GM12864 (cell line): ENCODE data around the gene GIPC2.
A peak's percentile ranks its signal among the peaks of the same experiment; 100 is the strongest.

Experiments
- DNase-seq: peaks from one replicate; pipeline ENCODE4 v3.0.0-alpha.2; 2011; ENCODE audit warnings: low read depth
- H3K4me3 ChIP-seq: 2 replicates; pipeline ENCODE4 v1.5.1; 2011; ENCODE audit warnings: mild to moderate bottlenecking, low read depth, low read length, control low read depth
- TF ChIP-seq, protein P1 (sequence below): IDR thresholded peaks from 2 replicates; pipeline ENCODE4 v1.5.1; 2011; ENCODE audit warnings: low read depth, mild to moderate bottlenecking, moderate library complexity, low read length, control low read depth, inconsistent platforms; ENCODE audit errors: missing control alignments

Gene GIPC2

DNA sequence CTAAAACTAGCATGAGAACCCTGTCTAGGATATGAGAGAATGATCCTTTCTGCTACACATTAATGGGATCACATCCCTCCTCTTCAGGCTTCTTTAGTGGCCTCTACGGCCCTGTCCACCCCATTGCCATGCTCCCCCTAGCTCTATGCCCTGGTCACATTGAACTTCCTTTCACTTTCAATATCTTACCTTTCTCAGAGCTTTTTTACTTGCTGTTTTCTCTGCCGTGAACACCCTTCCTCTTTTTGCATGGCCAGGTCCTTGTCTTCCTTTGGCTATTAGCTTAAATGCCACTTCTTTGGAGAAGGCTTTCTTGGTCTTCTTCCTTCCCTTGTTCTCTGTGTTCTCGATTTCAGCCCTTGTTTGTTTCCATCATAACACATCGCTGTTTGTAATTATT lies 97.4 kb downstream of the GIPC2 start:
- DNase-seq = peak; percentile 40
- TF ChIP-seq, protein P1, sequence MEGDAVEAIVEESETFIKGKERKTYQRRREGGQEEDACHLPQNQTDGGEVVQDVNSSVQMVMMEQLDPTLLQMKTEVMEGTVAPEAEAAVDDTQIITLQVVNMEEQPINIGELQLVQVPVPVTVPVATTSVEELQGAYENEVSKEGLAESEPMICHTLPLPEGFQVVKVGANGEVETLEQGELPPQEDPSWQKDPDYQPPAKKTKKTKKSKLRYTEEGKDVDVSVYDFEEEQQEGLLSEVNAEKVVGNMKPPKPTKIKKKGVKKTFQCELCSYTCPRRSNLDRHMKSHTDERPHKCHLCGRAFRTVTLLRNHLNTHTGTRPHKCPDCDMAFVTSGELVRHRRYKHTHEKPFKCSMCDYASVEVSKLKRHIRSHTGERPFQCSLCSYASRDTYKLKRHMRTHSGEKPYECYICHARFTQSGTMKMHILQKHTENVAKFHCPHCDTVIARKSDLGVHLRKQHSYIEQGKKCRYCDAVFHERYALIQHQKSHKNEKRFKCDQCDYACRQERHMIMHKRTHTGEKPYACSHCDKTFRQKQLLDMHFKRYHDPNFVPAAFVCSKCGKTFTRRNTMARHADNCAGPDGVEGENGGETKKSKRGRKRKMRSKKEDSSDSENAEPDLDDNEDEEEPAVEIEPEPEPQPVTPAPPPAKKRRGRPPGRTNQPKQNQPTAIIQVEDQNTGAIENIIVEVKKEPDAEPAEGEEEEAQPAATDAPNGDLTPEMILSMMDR = no peak
- peak overlapping the region; percentile 4 for H3K4me3 ChIP-seq

DNA sequence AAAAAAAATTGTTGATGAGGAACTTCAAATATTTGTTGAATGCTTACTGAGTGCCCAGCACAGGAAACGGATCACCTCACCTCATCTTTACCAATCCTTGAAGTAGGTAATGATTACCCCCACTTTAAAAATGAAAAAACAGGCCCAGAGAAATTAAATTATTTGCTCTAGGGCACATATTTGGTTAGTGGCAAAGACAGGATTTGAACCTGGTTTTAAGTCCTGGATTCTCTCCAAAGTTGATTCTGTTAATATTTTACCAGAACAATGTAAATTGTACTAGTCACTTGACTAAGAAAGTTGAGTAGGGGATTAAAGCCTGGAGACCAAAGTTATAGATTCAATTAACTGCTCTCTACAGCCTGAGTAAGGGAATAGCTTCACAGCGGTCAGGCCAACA lies 97.9 kb downstream of the GIPC2 start:
- TF ChIP-seq, protein P1 = no peak
- no peak for DNase-seq
- H3K4me3 ChIP-seq = no peak overlapping the region

DNA sequence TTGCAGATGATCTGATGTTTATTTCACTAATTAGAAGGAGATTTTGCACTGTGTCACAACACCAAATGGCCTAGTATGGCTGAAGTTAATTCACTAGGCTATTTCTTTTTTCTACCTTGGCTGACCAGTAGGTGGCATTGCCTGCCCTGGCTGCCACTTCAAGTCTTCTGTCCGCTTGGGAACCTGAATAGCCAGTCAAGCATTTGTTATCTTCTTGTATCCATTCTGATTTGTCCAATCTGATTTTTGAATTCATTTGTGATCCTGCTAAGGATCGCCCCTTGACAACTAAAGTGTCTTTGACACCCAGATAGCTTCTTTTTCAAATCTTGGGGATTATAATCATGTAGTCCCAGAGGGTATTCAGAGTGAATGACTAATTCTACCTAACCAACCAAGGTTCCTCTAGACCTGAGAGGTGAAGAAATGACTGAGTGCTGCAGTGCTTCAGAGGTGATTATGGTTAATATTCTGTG lies 99.4 kb downstream of the GIPC2 start:
- TF ChIP-seq, protein P1 = peak; percentile 87

DNA sequence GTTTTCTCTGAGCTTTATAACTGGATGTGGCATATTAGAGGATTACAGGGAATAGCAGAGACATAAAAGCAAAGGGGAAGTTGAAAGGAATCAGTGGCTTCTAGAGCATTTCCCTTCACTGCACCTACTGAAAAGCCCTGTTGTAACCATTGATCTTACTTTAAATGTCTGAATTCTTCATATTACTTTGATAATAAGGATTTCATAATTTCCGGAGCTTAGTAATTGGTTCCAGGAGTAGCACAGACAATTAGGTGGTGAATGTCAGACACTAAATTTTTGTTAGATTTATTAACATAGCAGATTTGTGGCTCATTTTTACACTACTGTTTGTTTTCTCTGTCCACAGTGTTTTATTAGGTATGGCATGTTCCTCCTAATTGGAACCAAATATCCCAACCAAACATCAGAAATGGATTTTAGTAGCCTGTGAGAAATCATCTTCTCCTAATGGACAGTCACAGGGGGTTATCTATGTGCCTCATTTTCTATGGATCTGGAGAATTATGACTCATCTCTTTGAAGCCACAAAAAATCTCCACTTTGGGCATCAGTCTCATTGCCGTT lies 100.5 kb downstream of the GIPC2 start:
- no peak for DNase-seq
- TF ChIP-seq, protein P1 = no peak
- no peak overlapping the region for H3K4me3 ChIP-seq

More for the DNA sequence above, 99.4 kb downstream of the GIPC2 start:
- no peak overlapping the region for H3K4me3 ChIP-seq
- peak; percentile 30 for DNase-seq

DNA sequence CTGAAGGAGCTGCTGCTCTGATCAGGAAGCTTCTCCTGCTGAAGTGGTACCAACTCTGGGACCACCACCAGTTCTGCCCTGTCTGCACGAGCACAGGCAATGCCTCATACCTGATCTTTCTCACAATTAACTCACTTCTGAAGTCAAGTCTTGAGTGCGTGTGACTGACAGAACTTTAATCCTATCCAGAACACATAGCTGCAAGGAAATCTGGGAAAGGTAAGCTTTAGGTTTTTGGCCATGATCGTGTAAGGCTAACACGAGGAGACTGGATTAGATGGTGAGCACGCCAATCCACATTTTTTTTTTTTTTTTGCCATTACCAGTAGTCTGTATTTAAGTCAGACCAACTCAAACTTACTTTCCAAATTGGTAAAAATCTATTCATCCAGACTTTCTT lies 101.3 kb downstream of the GIPC2 start:
- no peak for DNase-seq
- H3K4me3 ChIP-seq = no peak overlapping the region
- TF ChIP-seq, protein P1 = no peak

DNA sequence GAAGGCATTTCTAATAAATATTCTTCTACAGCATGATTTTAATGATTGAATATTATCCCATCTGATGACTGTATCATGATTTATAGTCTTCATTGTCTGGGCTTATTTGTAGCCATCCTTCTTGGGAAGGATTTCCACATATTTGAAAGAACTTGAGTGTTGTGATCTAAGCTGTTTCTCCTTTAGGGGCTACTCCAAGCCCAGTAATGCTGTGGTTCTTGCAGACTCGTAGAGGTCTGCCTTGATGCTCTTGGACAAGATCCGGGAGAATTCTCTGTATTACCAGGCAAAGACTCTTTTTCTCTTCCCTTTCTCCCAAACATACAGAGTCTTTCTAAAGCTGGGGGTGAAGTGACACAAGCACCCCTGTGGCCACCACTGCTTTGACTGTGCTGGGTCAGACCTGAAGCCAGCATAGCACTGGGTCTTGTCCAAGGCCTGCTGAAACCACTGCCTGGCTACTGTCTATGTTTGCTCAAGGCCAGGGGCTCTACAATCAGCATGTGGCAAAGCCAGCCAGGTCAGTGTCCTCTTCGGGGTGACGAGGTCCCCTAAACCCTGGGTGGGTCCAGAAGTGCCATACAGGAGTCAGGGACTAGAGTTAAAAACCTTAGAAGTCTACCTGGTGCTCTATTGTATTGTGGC lies 107.4 kb downstream of the GIPC2 start:
- TF ChIP-seq, protein P1 = no peak

DNA sequence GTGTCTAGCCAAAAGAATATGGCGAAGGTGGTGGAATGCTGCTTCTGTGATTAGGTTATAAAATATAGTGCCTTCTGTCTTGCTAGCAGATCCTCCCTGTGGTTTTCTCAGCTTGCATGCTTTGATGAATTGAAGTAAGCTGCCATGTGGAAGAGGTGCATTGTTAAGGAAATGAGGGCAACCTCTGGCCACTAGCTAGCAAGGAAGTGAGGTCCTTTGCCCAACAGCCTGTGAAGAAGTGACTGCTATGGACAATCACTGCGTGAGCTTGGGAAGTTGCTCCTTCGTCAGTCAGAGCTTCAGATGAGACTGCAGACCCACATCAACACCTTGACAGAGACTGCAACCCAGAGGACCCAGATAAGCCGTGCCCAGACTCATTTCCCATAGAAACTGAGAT lies 109.4 kb downstream of the GIPC2 start:
- H3K4me3 ChIP-seq = no peak overlapping the region
- DNase-seq = no peak
- TF ChIP-seq, protein P1 = no peak

More for the DNA sequence above, 107.4 kb downstream of the GIPC2 start:
- DNase-seq = no peak
- no peak overlapping the region for H3K4me3 ChIP-seq
